Testis (tissue), 2 donors: Measurements from ENCODE around the gene PDK2.

Experiments used
- POLR2A ChIP-seq: fragments of 450-650 bp; IDR thresholded peaks from one replicate; pipeline ENCODE4 v1.6.1; 2017; ENCODE audit warnings: antibody characterized with exemption, mild to moderate bottlenecking, moderate library complexity
- TF ChIP-seq, protein P1 (sequence below), 3 experiments: fragments of 450-650 bp in 2 of 3; fragments of 200-600 bp in 1 of 3; sonication (generic) in 1 of 3; IDR thresholded peaks; one replicate each; pipeline ENCODE4 v1.5.1; 2016 to 2019; ENCODE audit warnings: antibody characterized with exemption in 3 of 3, mild to moderate bottlenecking in 2 of 3, moderate library complexity in 1 of 3

DNA sequence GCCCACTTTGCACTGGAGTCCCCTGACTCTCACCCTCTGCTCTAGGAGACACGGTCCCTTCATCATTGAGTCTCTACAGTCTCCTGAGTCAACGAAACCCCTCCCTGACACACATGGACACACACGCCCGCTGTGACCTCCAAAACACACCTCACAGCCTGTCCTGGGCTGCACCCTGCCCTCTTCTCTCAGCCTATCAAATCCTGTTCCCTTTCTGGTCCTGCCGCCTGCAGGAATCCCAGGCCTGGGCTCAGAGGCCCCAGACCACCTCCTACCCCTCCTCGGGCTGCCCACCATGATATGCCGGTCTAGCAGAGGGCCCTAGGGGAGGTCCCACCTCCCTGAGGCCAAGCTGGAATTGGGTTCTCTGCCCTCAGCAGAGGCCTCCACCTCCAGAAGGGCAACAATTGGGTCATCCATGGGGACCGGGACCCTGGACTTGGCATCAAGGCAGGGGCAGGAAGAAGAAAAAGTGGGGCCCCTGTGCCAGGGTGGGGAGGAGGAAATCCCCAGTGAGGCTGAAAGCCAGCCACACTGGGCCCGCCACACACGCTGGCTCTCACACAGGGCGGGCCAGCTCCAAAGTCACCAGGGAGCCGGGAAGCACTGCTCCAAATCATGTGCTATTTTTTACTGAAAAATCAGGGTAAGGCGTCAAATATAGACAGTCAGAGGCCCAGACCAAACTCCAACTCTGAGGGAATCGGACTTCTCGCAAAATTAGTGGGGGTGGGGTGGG, 51.9 kb downstream of the PDK2 start:
- TF ChIP-seq POLR2A: no peak
- TF ChIP-seq, protein P1, sequence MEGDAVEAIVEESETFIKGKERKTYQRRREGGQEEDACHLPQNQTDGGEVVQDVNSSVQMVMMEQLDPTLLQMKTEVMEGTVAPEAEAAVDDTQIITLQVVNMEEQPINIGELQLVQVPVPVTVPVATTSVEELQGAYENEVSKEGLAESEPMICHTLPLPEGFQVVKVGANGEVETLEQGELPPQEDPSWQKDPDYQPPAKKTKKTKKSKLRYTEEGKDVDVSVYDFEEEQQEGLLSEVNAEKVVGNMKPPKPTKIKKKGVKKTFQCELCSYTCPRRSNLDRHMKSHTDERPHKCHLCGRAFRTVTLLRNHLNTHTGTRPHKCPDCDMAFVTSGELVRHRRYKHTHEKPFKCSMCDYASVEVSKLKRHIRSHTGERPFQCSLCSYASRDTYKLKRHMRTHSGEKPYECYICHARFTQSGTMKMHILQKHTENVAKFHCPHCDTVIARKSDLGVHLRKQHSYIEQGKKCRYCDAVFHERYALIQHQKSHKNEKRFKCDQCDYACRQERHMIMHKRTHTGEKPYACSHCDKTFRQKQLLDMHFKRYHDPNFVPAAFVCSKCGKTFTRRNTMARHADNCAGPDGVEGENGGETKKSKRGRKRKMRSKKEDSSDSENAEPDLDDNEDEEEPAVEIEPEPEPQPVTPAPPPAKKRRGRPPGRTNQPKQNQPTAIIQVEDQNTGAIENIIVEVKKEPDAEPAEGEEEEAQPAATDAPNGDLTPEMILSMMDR (IDR thresholded peaks at IDR 0.05): no peak
